NCI-H69 (cell line): ENCODE results near the gene ALOX12B.
"Not testable (repeated sequence)": the region's sequence is repeated elsewhere in the genome, so short reads cannot be mapped to it uniquely, and the experiment has no call there.

Experiments
- DNase-seq: peaks from one replicate; lab custom pipeline; 2025; lab: John Stamatoyannopoulos, UW

Gene ALOX12B

DNA sequence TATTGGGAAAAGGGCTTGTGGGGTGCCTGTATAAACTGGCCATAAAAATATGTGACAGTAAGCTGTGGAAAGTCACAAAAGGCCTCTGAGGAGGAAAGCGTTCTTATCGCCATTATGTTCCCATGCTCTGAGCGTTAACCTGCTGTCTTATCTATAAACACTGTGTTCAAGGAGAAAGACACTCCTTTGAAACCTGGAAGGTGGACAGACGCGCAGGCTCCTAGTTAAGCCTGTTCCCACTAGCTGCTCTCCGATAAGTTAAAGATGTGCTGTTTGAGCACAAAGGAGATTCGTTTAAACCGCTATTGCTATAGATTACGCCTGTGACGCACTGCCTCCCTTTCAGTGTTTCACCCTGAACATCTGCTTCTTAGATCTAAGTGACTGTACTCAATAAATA lies 5.2 kb downstream of the ALOX12B start:
- no peak for DNase-seq

DNA sequence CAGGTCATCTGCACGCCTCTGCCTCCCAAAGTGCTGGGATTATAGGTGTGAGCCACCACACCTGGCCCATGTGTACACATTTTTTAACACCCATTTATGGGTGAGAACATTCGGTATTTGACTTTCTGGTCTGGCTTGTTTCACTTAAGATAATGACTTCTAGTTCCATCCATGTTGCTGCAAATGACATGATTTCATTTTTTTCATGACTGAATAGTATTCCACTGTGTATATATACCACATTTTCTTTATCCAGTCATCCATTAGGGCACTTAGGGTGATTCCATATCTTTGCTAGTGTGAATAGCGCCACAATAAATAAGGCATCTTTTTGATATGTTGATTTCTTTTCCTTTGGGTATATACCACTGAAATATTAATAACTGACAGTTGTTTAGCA lies 5.6 kb downstream of the ALOX12B start:
- DNase-seq: no peak

DNA sequence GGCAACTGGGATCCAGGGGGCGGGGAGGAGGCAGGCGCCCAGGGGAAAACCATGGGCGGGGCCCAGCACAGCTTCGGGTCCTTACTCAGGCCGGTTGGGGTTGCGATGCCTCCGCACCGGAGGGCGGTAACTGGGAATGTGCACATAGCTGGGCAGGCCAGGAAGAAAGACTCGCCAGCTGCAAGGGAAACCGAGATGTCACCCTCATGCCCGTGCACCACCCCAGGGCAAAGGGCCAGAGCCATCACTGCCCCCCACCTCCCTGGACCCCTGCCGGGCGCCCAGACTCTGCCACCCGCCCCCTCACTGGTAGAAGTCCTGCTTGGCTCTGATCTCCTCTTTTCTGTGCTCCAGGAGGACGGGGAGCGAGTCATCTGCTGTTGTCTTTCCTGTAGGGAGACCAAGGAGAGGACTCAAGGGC lies 6.7 kb downstream of the ALOX12B start:
- no peak for DNase-seq

DNA sequence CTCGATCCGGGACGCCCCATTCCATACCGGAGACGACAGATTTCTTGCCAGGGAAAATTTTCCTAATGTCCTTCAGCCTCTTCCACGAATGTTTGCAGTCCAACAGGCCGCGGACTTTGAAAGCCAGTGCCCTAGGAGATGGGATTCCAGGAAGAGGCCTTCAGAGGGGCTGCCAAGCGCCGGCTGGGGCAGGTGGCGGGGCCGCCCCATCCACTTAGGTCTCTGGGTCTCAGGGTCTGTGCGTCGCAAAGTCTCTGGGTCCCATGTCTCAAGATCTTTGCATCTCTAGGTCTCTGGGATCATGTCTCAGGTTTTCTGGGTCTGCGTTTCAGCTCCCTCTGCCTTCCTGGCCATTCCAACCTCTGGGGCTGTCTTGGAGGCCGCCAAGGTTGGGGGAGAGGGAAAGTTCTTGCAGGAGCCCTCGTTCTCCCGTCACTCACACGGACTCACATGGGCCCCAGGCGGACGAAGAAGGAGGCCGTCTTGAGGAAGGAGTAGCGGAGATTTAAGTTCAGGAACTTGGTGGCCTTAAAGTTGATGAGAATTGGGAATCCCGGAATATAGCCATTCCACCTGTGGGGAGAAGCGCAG lies 7.2 kb downstream of the ALOX12B start:
- no peak for DNase-seq

DNA sequence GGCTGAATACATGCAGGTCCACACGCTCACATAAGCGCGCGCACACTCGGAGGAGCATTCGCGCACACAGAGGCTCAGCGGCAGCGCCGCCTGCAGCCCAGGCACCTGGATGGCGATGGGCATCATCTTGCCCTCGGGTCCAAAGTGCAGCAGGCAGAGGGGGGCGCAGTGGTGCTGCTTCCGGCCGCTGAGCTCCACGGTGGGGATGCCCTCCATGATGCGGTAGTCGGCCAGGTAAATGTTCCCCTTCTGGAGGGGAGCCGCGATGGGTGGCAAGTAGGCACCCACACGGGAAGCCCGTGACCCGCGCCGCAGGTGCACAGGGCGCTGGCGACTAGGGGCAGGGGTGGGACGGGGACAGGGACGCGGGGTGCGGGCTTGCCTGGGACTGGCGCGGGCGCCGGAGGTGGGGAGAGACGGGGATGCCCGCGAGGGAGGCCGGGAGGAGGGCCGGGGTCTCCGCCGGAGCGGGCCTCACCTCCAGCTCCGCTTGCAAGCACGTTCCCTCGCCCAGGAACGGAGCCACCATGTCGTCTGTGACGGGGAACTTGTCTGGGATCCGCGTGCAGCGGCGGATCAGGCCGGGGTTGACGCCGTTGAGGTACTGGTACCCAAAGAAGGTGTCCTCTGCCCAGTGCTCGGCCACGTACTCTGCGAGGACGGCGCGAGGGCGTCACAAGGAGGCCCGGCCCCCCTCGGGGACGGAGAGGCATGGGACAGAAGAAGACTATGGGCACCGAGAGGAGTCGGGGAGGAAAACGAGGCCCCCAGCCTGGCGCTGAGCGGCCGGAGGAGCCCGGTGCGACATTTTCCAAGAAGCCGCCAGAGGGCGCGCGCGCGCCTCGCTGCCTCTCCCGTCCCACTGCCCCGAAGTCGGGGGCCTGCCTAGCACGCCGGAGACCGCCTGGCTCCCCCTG lies 8.0 kb downstream of the ALOX12B start:
- peak; percentile 84 for DNase-seq

DNA sequence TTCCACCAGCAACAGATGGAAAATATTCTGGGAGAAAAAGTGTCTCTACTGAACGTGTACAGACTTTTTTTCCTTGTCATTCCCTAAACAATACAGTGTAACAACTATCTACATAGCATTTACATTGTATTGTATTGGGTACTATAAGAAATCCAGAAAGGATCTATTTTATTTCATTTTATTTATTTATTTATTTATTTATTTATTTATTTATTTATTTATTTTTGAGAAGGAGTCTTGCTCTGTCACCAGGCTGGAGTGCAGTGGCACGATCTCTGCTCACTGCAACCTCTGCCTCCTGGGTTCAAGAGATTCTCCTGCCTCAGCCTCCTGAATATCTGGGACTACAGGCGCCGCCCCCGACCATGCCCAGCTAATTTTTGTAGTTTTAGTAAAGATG lies 9.6 kb downstream of the ALOX12B start:
- not testable (repeated sequence) for DNase-seq

DNA sequence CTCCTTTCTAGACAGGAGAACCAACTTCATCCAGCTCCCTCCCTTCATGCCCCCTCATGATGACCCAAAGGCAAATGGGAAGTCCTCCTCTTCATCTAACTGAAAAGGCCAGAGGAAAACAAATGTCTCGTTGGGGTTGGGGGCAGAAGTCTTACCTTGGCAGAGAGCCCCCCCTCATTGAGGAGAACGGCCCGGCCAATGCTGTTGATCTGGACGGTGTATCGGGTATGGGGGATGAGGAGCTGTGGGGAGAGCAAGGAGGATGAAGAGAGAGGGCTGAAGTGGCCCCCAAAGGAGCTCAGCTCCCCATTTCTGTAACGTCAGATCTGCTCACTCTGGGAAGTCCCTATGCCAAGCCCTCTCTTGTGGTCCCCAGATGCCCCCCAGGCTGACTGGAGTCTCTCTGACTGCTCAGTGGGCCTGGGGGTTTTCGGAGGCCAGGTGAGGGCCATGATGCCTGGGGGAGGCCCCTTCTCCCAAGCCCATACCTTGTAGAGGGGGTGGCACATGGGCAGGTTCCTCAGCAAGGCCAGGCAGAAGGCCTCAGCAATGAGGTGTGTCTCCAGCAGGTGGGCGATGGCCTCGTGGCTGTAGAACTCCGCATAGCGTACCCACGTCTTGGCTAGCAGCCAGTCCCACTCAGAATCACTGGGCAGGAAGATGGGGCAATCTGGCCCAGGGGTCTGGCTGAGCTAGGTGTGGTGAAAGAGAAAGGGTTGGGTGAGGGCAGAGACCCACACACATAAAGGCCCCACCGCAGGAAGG lies 10.8 kb downstream of the ALOX12B start:
- no peak for DNase-seq

DNA sequence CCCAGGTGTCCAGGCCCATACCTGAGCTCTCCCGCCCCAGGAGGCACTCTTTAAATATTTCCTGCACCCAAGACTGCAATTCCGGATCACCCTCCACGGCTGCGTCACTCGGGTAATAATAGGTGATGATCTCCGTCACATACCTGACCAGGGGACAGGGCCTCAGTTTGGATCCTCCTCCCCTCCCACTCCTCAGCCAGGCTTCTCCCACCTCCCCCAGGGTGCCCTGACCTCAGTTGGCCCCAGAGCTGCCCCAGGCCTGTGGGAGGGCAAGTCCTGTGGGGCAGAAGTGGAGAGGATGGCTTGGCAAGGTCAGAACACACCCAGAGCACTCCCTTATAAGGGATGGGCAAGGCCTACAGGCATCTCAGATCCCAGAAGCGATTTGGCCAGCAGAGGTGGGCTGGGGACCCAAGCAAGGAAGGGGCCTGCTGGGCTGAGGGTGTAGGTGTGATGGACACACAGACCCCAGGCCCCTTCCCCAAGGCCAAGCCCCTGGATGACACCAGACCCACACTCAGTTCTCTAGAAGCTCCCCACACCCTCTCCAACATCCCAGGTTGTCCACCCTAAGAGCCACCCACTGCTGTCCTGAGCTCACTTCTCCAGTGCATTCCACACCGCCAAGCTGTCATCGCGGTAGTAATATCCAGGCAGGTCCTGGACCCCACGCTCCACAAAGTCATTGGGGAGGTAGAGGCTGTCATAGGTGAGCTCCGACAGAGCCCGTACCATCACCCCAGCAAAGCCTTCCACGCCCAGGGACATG lies 11.8 kb downstream of the ALOX12B start:
- no peak for DNase-seq

DNA sequence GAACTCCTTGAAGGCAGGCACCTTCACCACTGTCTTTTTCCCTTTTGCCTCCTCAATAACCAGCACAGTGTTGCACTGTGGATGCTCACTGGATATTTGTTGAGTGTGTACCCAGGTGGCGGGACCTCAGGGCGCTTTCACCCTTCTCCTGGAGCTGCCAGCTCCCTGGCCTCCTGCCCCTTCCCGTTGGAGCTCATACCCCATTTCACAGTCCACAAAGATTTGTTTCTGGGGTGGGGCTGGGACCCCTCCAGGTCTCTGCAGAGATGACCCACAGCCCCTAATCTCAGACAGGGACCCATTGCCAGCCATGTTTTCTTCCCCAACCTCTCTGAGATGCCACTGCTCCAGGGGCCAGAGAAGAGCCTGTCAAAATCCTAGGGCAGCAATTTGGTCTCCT lies 12.4 kb downstream of the ALOX12B start:
- no peak for DNase-seq

DNA sequence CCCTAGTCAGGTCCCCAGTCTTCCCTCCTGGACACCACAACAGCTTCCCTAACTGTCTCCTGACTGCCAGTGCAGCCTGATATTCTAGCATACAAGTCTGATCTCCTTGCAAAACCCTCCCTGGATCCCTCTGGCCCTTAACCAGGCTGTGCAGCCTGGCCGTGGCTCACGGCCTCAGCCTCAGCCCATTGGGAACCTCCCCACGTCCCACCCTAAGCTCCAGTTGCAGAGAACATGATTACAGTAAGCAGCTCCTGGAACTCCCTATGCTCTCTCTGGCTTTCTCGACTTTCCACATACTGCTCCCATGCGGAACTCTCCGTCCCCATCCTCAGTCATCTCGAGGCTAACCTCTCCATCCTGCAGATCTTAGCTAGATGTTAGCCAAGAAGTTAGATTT lies 13.0 kb downstream of the ALOX12B start:
- DNase-seq: no peak

DNA sequence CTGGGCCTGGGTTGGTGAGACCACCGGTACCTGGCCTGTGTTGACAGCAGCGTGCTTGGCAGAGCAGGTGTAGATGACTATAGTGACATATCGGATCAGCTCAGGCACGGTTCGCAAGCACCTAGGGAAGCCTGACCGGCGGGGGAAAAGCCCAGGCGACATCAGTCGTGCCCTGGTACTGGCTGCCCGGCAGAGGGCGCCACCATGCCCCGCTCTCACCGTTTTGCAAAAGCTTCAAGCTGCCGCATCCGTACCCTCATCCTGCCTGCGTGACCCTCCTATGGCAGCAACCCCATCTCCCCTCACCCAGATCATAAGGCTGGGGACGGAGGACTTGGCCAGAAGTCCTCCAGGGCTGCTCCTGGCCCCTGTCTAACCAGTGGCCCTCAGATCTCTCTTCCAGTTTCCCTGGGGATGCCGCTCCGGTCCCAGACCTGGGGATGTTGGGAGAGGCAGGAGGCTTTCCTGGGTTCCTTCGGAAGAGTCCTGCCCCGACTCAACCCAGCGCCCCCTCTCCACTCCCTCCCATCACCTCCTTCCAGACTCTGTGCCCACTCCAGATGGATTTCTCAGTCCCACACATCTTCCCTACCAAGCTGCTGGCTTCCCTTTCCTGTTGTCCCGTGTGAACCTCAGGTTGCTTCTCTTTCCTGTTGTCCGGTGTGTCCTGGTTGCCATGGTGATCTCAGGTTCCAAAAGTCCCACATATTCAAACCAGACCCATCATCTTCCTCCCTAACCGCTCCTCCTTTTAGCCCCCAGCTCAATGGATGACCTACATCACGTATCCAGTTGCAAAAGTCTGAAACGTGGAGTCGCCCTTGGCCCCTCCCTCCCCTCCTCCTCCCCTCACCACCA lies 13.7 kb downstream of the ALOX12B start:
- DNase-seq: peak; percentile 52

DNA sequence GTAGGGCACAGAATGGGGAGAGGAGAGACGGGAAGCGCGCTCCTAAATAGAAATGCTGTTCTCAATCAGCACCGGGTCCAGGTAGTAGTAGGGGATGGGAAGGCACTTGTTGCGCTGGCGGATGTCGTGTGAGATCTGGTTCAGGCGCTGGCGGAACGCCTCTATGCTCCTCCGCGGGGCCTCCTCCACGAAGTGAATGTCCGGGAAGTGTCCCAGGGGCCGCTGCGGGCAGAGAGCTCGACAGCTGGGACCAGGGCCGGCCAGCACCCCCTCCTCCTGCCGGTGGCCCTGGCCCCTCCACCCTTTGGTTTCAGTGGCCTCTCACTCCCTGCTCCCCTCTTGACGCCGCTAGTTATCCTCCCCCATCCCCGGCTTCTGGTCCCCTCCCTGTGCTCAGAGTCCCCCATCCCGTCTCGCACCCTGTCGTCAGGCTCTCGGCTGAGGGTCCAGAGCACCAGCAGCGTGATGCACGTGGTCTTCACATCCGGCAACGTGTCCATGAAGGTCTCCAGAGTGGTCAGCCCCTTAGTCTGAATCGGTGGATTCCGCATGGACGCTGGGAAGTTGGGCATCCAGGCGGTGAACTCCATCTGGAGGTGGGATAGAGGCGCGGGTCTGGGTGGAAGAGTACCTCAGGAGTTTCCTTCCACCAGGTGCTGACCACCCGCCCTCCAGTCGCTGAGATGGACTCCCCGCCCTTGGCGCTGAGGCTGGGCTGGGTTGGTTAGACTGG lies 14.6 kb downstream of the ALOX12B start:
- DNase-seq: no peak

DNA sequence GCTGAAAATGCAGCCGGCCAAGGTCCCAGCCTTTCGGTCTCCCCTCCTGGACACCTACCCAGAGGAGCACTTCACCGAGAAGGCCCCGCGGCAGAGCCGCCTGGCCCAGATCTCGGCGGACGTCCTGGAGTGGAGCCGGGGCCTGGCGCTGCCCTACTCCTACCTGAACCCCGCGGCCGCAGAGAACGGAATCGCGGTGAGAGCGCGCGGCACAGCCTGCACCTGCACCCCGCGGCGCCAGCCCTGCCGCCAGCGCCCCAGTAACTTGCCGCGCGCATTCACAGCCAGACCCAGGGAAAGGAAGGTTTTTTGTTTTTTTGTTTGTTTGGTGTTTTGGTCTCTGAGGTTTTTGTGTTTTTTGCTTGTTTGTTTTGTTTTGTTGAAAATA lies 15.2 kb downstream of the ALOX12B start:
- no peak for DNase-seq

DNA sequence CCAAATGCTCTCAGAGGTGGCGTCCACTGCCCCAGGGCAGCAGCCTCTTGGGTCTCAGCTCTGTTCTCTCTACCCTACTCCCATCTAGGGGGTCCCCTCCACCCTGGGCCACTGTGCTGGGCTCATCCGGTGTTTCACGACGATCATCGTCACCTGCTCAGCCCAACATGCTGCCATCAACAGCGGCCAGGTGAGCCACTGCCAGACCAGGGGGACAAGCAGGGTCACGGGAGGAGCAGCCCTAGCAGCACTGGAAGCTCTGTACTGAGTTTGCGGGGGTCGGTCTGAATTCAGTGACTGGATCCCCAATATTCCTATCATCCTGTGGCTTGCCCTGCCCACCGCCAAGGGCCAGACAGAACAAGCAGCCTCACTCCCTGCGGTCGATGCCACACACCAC lies 16.0 kb downstream of the ALOX12B start:
- DNase-seq: no peak

DNA sequence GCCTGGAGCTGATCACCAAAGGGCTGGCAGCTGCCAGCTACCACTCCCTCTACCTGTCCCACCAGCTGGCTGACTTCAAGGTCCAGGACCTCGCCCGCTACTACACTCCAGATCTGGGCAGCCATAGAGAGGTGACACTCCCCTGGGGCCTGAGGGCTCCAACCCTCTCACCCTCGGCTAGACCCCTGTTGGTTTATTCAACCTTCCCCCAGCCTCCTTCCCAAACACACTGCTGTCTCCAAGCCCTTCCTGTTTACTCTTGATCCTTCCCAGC lies 18.0 kb downstream of the ALOX12B start:
- DNase-seq: peak; percentile 12

DNA sequence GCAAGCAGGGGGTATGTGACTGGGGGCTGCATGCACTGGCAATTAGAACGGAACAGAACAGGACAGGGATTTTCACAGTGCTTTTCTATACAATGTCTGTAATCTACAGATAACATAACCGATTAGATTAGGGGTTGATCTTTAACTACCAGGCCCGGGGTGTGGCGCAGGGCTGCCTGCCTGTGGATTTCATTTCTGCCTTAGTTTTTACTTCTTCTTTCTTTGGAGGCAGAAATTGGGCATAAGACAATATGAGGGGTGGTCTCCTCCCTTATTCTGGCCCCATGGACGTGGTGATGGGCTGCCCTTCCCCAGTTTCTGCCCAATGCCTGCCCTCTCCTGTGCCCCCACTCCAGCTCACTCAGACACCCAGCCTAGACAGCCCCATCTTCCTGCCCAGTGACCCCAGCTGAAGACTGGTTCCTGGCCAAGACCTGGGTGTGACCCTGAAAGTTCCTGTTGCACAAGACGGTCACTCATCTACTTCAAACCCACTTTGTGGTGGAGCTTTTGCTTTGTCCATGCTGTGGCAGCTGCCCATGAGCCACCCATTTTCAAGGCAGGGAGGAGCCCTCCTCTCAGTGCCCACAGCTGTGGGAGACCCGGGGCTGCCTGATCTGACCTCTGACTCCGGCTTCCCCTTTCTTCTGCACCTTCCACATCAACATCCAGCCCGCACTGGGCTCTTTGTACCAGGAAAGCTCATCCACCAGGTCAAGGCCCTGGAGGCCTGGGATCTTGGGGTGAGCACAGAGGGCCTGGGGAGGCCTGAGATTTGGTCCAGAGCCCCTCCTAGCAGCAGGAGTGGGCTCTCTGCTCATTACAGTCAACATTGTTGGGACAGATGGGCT lies 18.6 kb downstream of the ALOX12B start:
- DNase-seq: no peak

DNA sequence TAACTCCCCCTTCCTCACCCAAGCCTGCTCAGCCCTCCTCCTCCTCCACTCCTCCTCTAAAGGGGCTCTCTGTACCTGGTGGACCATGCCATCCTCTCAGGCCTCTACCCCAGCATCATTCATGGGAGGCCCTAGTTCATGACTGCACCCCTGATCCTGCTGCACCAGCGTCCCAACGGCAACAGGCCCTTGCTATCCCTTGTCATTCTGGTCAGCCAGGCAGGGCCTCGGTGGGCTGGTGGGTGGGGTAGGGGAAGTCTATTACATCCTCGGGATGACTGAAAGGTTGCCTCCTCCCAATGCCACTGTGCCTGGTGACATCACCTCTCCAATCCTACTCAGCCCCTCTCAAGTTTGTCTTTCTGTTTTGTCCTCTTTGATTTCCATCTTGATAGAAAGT lies 19.7 kb downstream of the ALOX12B start:
- DNase-seq: no peak

DNA sequence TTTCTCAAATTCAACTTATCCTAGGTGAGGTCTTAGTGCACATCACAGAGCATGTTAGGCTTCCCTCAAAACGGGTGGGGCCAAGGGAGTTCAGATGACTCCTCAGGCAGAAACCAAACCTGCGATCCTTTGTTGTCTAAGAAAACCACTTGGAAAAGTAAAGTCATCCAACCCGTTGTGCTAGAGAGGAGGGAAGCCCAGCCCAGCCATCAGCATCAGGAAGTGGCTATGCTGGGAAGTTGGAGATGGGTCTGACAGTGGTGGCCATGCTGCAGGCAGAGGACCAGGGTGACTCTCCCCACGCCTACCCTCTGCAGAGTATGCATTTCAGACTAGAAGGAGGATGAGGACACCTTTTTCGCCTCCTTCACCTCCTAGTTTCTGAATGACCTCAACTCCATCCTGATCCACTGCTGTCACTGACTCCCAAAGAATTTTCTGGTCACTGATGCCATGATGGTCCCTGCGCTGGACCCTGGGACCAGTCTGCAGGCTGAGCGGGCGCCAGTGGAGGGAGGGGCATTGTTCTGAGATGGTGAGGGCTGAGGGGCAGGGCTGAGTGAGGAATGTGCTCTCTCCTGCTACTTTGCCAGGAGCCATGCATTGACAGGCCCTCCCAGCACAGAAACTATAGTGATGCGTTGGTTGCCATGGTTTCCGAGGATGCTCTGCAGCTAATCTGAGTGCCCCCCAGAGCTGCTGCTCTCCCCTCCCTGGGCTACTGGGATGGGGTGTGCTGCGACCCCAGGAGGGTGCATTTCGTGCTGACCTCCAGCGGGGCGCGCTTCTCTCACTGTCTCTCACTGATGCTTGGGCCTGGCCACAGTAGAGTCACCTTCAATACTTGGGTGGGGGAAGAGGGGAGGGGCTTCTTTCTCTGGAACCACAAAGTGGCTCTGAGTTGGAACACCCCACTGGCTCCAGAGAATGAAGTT lies 20.4 kb downstream of the ALOX12B start:
- DNase-seq: no peak

DNA sequence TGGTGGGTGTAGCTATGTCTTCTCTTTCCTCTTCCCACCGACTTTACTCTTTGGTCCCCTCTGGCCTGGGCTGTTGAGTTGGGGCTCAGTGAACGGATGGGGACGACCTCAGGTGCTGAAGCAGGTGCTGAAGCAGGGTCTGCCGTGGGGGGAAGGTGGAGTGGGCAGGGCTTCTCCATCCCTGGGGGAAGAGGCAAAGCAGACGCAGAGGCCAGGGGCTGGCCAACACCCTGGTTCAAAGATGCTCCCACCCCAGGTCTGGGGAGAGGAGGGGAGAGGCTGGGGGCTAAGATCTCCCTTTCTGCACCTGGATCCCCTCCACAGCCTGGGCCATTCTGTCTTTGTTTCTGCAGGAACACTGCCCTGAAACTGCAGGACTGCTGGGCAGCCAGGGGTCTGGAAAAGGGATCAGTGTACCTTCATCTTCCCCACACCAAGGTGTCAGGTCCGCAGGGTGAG lies 22.9 kb downstream of the ALOX12B start:
- DNase-seq: no peak
